Skeletal muscle tissue (tissue), 4 donors: ENCODE results near the gene SUN1. TPM values are rescaled to one million over a fixed set of nuclear protein-coding genes. Genes with fewer than 3 reads are reported as not detected.
A peak's percentile ranks its signal among the peaks of the same experiment; 100 is the strongest.

ENCODE experiments used
- H3K27ac ChIP-seq: one replicate; pipeline ENCODE4 v1.7.0; 2013; ENCODE audit warnings: mild to moderate bottlenecking, low read depth, low read length, inconsistent platforms
- H3K27me3 ChIP-seq, 3 donors: one replicate each; pipeline ENCODE4 v1.7.0; 2013; ENCODE audit warnings: low read length in 3 of 3; ENCODE audit not compliant: control insufficient read depth in 3 of 3, insufficient read depth in 3 of 3
- H3K36me3 ChIP-seq, 3 donors: one replicate each; pipeline ENCODE4 v1.7.0; 2013; ENCODE audit warnings: low read length in 3 of 3; ENCODE audit not compliant: control insufficient read depth in 3 of 3, insufficient read depth in 3 of 3
- H3K4me1 ChIP-seq, 3 donors: one replicate each; pipeline ENCODE4 v1.7.0; 2013; ENCODE audit warnings: low read length in 3 of 3, mild to moderate bottlenecking in 3 of 3; ENCODE audit not compliant: control insufficient read depth in 3 of 3, insufficient read depth in 3 of 3
- H3K4me3 ChIP-seq, 3 donors: one replicate each; pipeline ENCODE4 v1.7.0; 2013; ENCODE audit warnings: low read length in 3 of 3
- H3K9ac ChIP-seq, 3 donors: one replicate each; pipeline ENCODE4 v1.7.0; 2013; ENCODE audit warnings: low read length in 3 of 3, mild to moderate bottlenecking in 3 of 3, moderate library complexity in 2 of 3, low read depth in 1 of 3
- H3K9me3 ChIP-seq, 3 donors: one replicate each; pipeline ENCODE4 v1.7.0; 2013; ENCODE audit warnings: low read length in 3 of 3; ENCODE audit not compliant: control insufficient read depth in 3 of 3
- total RNA-seq: library from RNA; depleted of rRNA; stranded (reverse); fragments of >200 nt; gene quantifications from one replicate; pipeline ENCODE4 v1.2.3, GENCODE V29; 2014
- donor health status: Osteomylitis.

The SUN1 gene
- total RNA-seq, 1 donor from 2014 or later, result 180 TPM

- H3K9me3 ChIP-seq, result no peaks in the 10 kb centered on the region
- peaks cover 0 to 8% (median 0%) of the 10 kb centered on the region in 3 donors for H3K4me1 ChIP-seq
- peaks cover 19 to 26% (median 21%) of the 10 kb centered on the region in 3 donors for H3K27me3 ChIP-seq
- H3K9ac ChIP-seq, result no peak overlapping the region
- H3K4me3 ChIP-seq, result no peak overlapping the region
- H3K36me3 ChIP-seq, result peaks cover 20 to 24% (median 21%) of the 10 kb centered on the region in 3 donors
- no peak overlapping the region for H3K27ac ChIP-seq
These were observed 67.5 kb downstream of the SUN1 start for GRCh38 chr7:899806-900205.

DNA sequence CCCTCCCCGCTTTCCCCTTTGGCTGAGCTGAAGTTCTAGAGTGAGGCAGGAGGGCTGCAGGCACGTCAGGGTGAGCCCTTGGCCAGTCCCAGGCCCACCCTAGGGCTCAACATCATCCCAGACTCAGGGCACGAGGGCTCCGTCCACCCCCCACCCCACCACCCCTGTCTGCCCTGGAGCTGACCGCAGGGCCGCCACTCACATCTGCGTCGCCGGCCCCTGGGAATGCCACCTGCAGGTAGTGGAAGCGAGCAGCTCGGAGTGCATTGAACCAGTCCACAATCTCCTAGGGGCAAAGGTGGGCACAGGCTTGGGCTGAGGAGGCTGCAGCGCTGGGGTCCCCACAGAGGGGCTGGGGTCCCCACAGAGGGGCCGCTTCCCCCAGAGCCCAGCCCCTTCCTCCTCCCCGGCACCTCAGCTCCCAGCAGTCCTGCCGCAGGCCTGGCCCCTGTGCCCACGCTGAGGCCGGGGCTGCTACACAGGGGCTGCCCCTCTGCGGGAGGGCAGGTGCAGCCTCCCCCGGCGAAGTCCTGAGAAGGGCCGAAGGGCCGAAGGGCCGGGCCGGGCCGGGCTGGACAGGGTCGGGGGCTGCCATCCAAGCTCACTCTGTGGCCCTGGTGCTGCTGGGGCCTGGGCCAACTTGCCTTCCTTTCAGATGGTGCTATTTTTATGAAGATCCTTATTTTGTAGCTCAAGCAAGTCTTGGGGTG, 68.2 kb downstream of the SUN1 start:
- Histone ChIP-seq H3K4me1 (peaks cover 0 to 8% (median 0%) of the 10 kb centered on the region in 3 donors), H3K9me3 (no peaks in the 10 kb centered on the region), H3K27me3 (peaks cover 21 to 29% (median 24%) of the 10 kb centered on the region in 3 donors), H3K9ac (no peak overlapping the region), H3K4me3 (no peak overlapping the region), H3K36me3 (peaks cover 13 to 18% (median 14%) of the 10 kb centered on the region in 3 donors), H3K27ac (no peak overlapping the region)

- Histone ChIP-seq H3K4me3 (no peak overlapping the region), H3K9ac (no peak overlapping the region), H3K9me3 (no peaks in the 10 kb centered on the region), H3K27me3 (peaks cover 21 to 29% (median 27%) of the 10 kb centered on the region in 3 donors), H3K27ac (no peak overlapping the region), H3K4me1 (peaks cover 0 to 8% (median 0%) of the 10 kb centered on the region in 3 donors), H3K36me3 (peaks cover 9 to 12% (median 10%) of the 10 kb centered on the region in 3 donors)
These were observed 68.7 kb downstream of the SUN1 start for GRCh38 chr7:901041-901387.

- H3K9ac ChIP-seq, result no peak overlapping the region
- H3K4me1 ChIP-seq, result peaks cover 0 to 8% (median 0%) of the 10 kb centered on the region in 3 donors
- H3K27me3 ChIP-seq, result peaks cover 21 to 29% (median 27%) of the 10 kb centered on the region in 3 donors
- peaks cover 5 to 7% (median 5%) of the 10 kb centered on the region in 3 donors for H3K36me3 ChIP-seq
- no peak overlapping the region for H3K27ac ChIP-seq
- H3K4me3 ChIP-seq, result no peak overlapping the region
- no peaks in the 10 kb centered on the region for H3K9me3 ChIP-seq
These were observed 69.3 kb downstream of the SUN1 start for GRCh38 chr7:901388-902154.

GRCh38 chr7:902996-903395, 70.7 kb downstream of the SUN1 start:
- peaks cover 24 to 35% (median 35%) of the 10 kb centered on the region in 3 donors for H3K27me3 ChIP-seq
- no peak overlapping the region for H3K27ac ChIP-seq
- H3K4me3 ChIP-seq, result no peak overlapping the region
- no peaks in the 10 kb centered on the region for H3K36me3 ChIP-seq
- H3K9me3 ChIP-seq, result no peaks in the 10 kb centered on the region
- no peak overlapping the region for H3K9ac ChIP-seq
- H3K4me1 ChIP-seq, result peaks cover 0 to 8% (median 3%) of the 10 kb centered on the region in 3 donors

GRCh38 chr7:903921-904755, 71.9 kb downstream of the SUN1 start:
- Histone ChIP-seq H3K36me3 (no peaks in the 10 kb centered on the region), H3K27ac (no peak overlapping the region), H3K4me1 (peaks cover 0 to 10% (median 9%) of the 10 kb centered on the region in 3 donors), H3K27me3 (peaks cover 27 to 44% (median 41%) of the 10 kb centered on the region in 3 donors), H3K4me3 (no peak overlapping the region), H3K9ac (peak overlapping the region in 1 of 3 donors; percentile 38), H3K9me3 (no peaks in the 10 kb centered on the region)

DNA sequence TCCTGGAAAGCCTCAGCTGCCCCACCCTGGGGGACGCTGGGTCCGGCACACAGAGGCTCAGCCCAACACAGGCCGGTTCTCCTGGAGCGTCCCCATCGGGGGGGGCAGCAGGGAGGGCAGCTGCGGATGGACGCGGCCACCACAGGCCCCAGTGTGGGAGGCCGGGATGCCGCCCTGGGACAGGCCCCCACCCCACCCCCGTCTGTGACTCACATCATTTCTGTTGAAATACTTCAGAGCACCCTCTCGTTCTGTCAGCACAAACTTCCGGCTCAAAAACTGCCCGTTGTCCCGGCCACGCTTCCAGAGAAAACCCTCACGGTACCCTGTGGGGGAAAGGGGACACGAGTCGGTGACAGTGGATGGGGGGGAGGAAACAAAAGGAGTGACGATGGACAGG, 72.6 kb downstream of the SUN1 start:
- H3K9me3 ChIP-seq, result no peaks in the 10 kb centered on the region
- peak overlapping the region in 1 of 3 donors; percentile 38 for H3K9ac ChIP-seq
- peaks cover 0 to 16% (median 11%) of the 10 kb centered on the region in 3 donors for H3K4me1 ChIP-seq
- no peak overlapping the region for H3K27ac ChIP-seq
- no peak overlapping the region for H3K4me3 ChIP-seq
- H3K27me3 ChIP-seq, result peaks cover 27 to 50% (median 41%) of the 10 kb centered on the region in 3 donors
- no peaks in the 10 kb centered on the region for H3K36me3 ChIP-seq

- Histone ChIP-seq H3K4me3 (no peak overlapping the region), H3K4me1 (peaks cover 0 to 20% (median 12%) of the 10 kb centered on the region in 3 donors), H3K36me3 (no peaks in the 10 kb centered on the region), H3K9me3 (no peaks in the 10 kb centered on the region), H3K27me3 (peaks cover 29 to 61% (median 38%) of the 10 kb centered on the region in 3 donors), H3K9ac (no peak overlapping the region), H3K27ac (no peak overlapping the region)
These were observed 74.5 kb downstream of the SUN1 start for GRCh38 chr7:906776-907157.

DNA sequence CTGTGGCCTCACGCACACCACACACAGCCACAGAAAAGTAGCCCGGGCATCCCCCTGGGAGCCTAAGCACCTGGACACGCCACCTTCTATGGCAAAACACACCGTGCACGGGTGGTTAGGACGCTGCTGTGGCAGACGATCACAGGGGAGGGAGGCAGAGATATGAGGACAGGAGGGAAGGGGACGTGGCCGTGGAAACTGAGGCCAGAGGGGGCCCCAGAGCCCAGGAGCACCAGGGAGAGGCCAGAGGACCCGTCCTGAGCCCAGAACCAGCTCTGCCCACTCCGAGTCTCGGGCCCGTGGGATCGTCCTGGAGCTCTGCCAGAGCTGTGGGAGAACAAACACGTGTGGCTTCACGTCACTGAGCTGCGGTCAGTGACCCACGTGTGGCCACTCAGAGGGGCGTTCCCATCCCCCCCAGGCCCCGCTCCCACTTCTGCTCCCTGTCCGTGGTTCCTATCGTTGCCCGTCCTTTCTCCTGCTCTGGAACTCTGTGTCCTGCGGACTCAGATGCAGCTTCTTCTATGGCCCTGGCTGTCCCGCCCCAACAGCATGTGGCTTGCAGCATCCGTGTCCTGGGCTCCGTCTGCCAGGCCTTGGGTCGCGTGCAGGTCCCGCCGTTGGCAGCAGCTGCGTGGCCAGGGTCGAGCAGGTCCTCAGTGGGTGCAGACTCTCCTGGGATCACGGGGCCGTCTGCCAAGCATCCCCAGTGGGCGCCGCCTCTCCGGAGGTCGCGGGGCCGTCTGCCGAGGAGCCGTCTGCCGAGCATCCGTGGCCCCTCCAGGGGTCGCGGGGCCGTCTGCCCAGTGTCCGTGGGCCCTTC, 75.1 kb downstream of the SUN1 start:
- H3K9me3 ChIP-seq, result no peaks in the 10 kb centered on the region
- H3K36me3 ChIP-seq, result no peaks in the 10 kb centered on the region
- no peak overlapping the region for H3K4me3 ChIP-seq
- H3K27me3 ChIP-seq, result peaks cover 29 to 61% (median 38%) of the 10 kb centered on the region in 3 donors
- no peak overlapping the region for H3K9ac ChIP-seq
- no peak overlapping the region for H3K27ac ChIP-seq
- peaks cover 0 to 20% (median 12%) of the 10 kb centered on the region in 3 donors for H3K4me1 ChIP-seq
